Suppressor macrophage treated with lipopolysaccharide for 1 hour (primary cell): Measurements from ENCODE around the gene SFSWAP.
"Not testable (repeated sequence)": the region's sequence is repeated elsewhere in the genome, so short reads cannot be mapped to it uniquely, and the experiment has no call there.

ENCODE experiments used
- DNase-seq, 3 donors: peaks; one replicate each; pipeline ENCODE4 v3.0.0-alpha.2; 2020 to 2022

SFSWAP gene

DNA sequence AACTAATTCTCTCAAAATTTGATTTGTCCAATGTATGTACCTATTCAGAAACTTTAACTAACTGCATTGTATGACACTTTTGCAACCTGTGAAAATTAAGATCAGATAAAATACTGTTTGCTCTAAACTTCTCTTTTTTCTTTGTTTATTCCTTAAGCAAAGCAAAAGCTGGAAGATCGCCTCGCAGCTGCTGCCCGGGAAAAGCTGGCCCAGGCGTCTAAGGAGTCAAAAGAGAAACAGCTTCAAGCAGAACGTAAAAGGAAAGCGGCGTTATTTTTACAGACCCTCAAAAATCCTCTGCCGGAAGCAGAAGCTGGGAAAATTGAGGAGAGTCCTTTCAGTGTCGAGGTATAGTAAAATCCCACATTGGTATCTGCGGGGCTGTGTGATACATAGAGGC is 55.1 kb downstream of the SFSWAP start:
- no peak for DNase-seq

DNA sequence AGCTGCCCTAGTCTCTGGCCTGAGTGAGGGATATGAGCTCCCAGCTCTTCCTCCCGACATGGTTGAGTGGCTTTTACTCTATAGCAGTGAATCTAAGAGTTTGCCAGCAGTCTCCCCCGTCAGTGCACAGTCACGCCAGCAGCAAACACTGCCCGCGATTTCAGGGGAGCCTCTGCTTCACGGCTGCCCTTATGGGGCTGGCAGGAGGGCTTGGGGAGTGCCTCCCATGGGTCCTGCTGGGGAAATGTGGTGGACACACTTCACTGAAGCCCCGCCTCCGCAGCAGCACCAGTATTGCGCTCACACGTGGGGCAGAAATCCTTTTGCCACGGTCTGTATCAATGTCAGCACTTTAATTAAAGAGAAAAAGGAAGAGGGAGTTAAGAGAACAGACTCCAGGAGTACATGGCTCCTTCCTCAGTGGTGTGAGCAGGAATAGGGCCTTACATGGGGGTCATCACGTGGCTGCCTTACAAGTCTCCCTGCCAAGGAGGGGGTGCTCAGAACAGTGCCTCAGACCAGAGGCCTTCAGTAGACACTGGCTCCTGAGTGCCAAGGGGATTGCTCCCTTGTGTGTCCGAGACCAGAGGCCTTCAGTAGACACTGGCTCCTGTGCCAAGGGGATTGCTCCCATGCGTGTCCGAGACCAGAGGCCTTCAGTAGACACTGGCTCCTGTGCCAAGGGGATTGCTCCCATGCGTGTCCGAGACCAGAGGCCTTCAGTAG is 55.7 kb downstream of the SFSWAP start:
- no peak for DNase-seq

DNA sequence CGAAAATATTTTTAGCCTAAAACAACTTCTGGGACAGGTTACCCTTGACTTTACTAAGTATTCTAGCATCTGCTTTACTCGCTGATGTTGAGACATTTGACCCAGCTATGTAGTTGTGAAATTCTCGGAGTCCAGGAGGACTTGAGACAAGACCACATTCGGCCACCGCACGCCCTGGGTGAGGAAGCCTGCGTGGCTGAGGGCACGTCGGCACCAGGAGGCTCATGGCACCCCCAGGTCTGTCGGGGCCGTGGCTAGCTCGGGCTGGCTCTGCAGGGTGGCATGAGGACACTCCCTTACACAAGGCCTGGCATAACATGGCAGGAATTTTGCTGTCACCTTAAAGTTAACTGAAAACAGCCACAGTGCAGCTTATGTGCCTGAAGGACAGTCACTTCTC is 59.2 kb downstream of the SFSWAP start:
- no peak for DNase-seq

DNA sequence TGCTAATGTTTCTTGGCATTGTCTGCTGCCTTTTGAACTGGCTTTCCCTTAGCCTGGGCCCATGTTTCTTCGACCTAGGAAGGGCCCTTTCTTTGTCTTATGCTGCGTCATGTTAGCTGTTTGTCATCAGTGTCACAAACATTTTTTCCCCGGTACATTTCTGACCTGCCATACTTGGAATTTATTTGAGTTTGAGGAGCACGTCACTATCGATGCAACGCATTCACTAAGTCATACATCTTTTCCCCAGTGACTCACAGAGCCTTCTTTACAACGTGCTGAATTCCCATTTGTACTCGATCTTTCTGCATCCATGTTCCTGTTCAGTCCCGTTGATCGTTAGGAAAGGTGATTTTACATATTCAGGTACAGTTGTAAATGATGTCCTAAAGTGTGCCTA is 61.1 kb downstream of the SFSWAP start:
- DNase-seq: no peak

DNA sequence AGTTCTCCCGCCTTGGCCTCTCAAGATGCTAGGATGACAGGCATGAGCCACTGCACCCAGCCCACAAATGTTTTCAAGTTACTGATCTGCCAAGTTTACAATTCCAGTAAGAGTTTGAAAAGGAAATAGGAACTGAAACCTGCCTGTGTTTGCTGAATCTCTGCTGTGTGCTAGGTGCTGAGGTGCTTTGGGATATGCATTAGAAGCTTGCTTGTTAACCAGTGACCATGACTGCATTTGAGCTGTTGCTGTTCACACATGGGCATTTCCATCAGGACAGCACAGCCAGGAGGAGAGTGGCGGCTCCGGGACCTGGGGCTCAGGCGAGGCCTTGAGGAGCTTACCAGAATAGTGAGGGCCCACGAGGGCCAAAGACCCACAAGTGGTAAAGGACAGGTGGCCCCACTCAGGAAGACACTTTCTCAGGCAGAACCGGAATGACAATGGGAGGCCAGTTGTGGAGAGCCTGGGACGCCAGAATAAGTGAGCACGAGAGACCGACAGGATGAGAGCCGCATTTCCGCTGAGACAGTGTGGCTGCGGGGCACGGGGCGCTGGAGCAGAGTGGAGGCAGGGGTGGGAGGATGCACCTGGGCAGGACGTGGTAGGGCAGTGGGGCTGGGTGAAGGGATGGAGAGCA is 62.8 kb downstream of the SFSWAP start:
- peak; percentile 3 to 33 (median 21) for DNase-seq

DNA sequence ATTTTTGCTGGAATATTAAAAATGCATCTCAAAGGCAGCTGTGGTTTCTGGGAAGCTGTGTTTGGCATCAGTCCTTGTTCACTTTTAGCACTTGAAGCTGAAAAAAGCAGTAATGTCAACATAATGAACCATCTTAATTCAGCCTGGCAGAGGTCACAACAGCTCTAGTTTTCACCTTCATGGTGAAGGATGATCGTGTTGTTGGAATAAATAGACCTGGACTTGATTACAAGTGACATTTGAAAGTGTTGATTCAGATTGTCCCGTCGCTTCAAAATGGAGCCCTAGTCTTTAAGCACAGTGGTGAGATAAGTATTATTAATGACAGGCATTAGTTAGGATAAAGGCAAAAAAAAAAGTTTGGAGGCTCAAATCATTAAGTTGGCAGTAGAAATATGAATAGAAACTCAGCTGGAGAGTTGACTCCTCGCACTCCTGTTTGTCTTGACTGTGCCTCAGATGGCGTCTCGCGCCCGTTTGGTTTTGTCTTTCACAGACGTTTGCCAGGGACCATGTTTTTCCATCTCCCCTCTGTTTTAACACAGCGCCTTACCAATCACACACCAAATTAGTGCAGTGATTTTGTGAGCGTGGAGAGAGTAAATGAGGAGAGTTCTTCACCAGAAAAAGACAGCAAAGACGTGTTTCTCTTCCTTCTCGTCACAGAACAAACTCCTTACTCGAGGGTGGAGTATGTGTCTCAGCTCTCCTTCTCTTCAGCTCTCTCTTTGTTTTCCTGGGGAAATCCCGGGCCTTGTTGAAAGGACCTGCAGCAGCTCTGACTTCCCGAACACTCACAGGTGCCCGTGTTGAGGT is 63.9 kb downstream of the SFSWAP start:
- no peak for DNase-seq

DNA sequence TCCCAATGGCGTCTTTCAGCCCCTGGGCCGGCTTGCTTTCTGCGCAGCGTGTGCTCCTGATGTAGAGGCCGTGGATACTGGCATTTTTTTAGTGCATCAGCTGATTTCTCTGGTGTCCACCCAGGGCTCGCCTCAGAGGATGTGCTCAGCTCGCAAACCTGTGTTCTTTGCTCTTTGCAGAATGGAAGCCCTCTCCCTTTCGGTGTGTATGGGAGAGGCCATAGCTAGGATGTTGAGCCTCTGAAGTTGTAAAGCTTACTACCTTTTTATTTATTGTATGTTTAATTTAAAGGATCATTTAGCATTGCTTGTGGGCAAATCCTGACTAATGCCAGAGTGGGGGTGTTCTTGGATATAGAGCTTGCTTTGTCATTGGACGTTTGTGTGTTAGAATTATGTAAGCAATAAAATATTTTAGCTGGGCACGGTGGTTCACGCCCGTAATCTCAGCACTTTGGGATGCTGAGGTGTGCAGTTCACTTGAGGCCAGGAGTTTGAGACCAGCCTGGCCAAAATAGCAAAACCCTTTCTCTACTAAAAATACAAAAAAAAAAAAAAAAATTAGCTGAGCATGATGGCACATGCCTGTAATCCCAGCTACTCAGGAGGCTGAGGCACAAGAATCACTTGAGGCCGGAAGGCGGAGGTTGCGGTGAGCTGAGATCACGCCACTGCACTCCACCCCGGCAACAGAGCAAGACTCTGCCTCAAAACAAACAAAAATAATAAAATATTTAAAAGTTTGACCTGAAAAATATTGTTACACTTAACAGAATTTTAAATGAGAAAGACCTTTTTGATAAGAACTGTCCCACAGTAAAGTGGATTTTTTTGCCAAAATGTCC is 64.7 kb downstream of the SFSWAP start:
- DNase-seq: no peak

DNA sequence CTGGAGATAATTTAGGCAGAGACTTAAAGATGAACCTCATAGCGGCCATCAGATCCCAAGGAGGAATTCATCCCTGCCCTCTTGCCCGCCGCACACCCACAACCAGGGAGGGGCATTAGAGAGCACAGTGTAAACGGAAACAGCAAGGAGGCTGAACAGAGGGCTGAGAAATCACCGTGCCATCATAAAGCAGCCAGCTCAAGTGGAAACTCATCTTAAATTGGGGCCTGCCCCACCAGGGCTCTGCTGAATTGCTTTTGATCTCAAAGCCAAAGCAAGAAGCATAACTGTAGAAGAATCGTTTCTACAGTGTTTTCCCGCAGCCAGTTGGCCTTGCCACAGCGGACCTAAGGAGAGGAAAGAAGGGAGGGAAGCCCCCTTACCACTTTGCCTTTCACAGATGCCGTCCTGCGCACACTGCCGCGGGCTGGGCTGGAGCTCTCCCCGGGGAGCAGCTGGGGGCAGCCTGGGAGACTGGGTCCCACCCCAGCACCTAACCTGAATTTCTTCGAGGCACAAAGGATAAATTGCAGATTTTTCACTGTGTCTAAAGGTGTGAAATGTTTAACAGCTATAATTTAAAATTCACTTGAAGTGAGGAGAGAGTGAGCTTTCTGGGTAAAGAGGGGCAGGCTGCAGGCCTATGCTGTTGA is 65.5 kb downstream of the SFSWAP start:
- no peak for DNase-seq

DNA sequence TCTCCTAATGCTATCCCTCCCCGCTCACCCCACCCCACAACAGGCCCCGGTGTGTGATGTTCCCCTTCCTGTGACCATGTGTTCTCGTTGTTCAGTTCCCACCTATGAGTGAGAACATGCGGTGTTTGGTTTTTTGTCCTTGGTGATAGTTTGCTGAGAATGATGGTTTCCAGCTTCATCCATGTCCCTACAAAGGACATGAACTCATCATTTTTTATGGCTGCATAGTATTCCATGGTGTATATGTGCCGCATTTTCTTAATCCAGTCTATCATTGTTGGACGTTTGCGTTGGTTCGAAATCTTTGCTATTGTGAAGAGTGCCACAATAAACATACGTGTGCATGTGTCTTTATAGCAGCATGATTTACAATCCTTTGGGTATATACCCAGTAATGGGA is 66.4 kb downstream of the SFSWAP start:
- DNase-seq: not testable (repeated sequence)

DNA sequence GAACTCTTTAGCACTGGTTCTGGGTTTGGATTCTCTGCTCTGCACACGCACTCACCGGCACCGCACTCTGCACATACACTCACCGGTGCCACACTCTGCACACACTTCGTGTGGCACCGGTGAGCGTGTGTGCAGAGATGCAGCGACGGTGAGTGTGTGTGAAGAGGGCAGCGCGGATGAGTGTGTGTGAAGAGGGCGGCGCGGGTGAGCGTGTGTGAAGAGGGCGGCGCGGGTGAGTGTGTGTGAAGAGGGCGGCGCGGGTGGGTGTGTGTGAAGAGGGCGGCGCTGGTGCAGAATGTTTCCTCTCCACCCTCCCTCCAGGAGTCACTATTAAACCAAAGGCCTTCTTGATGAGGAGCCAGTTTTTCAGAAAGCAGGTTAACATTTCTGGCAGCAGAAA is 68.1 kb downstream of the SFSWAP start:
- DNase-seq: no peak

DNA sequence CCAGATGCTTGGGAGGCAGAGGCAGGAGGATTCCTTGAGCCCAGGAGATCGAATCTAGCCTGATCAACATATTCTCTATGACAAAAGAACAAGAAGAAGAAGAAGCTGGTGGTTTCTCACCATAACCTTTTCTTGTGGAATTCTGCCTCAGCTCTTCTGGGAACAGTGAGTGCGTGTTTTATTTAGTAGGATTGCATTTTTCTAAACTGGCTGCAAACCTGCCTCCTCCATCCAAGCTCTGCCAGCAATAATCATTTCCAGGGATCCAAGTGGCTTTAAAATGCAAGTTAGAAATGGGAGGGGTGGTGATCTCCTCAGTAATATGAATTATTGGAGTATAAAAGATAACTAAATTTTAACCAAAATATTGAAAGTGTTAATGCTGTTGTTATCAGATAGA is 71.2 kb downstream of the SFSWAP start:
- no peak for DNase-seq

DNA sequence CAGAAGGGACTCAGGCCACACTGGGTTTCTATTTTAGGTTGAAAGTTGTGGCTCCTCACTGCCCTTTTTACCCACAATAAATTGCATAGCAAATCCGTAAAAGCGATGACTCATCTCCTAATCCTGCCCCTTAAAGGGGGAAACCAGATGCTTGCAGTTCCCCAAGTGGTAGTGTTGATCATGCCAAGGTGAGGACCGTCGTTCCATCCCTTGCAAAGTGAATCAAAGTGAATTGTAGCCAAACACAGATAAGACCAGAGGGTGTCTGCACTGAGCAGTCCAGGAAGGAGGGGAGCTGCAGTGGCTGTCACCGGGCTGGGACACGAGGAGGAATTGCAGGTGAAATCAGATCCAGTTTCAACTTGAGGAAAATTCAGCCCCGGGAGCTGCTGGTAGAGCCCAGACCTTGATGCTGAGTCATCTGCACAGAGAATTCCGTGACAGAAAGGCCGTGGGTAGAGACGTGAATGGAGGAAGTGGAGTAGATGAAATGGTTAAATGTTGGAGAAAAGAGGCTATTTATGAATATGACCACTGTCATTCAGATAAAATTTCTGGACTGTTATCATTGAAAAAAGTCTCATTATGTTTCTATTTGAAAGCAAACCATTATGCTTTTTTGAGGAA is 73.1 kb downstream of the SFSWAP start:
- DNase-seq: peak; percentile 56 to 73 (median 57)

DNA sequence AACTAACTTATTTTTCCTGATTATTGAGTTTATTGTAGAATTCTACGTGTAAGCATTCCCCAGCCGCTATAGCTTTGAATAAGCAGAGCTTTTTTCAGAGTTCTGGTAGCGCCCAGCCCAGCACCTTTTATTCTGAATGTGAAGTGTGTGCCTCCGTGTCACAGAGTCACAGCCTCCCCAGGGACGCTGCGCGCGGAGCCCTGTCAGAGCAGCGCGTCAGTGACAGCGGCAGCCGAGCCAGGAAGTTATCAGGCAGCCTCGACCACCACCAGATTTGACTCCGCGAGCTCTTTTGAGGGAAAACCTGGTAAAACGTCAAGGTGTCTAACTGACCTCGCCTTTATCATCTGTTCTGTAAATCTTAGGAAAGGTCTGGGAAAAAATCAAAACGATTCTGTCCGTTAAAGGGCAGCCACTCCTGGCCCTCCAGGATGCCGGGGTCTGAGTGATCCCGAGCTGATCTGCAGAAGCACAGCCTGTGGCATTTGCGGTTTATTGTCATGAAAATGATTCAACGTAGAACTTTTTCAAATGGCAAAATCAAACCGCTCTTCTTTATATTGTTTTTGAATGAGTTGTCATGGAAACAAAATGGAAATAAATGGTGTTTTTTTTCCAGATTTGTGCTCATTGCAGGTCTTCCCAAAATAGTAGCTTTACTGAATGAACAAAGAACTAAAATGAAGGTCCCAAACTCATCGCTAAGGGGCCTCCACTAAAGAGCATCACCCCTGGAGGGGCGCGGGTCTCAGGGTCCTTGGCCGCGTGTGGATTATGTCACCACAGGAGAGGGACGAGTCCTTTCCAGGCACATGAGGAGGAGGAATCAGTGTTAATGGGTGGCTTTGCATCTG is 74.2 kb downstream of the SFSWAP start:
- no peak for DNase-seq

DNA sequence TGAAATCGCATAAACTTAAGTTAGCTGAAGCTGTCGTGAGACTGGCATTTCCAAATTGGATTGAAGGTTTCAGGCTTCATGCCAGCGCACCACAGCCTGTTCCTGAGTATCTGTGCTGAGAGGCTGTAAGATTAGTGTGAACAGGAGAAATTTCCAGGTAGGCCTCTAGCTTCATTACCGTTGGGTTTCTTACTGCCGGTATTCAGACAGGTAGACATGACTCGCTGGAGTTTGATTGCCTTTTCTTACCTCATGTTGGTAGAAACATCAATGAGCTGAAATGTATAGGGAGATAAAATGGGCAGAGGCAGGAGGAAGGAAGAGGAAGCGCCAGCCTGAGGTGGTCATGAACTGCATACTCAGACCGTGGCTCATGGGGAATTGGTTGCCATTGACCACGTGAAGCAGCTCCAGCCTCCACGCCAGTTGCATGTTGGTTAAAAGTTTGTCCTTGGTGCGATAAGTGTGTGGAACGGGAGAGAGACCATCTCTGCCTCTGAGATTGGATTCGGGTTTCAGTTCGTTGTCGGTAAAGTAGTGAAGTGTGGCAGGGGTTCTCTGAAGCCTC is 75.0 kb downstream of the SFSWAP start:
- no peak for DNase-seq

DNA sequence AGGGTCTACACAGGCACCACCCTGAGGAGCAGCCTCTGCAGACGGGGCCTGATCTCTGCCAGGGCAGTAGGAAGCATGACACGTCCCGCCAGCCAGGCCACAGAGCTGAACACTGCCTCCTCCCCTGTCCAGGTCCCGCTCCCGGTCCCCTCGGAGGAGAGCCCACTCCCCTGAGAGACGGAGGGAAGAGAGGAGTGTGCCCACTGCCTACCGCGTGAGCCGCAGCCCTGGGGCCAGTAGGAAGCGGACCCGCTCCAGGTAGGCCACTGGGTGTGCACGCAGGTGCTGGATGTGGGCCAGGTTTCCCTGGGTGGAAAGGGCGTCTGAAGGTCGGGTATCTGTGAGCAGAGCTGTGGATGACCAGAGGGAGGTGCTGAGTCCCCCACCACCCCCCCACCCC is 75.4 kb downstream of the SFSWAP start:
- DNase-seq: no peak

DNA sequence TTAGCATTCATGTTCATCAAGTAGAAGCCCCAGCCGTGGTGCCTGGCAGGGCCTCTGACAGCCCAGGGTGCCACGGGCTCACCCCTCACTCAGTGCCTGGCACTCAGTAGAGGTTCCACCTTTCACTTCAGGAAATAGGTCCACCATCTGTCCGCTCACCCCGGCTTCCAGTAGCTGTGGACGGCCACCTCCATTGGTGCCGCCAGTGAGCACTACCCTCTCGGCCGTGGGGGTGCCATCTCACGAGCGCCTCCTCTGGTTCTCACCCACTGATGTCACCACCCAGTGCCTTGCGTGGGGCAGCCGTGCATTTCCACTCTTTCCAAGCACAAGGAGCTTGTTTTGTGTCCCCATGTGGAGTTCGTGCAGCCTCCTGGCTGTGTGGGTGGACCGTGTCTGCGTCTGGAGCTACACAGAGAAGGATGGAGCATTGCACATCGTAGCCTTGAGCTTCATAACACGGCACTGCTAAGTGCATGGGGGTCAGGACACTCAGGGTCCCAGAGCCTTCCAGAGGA is 76.3 kb downstream of the SFSWAP start:
- DNase-seq: no peak

DNA sequence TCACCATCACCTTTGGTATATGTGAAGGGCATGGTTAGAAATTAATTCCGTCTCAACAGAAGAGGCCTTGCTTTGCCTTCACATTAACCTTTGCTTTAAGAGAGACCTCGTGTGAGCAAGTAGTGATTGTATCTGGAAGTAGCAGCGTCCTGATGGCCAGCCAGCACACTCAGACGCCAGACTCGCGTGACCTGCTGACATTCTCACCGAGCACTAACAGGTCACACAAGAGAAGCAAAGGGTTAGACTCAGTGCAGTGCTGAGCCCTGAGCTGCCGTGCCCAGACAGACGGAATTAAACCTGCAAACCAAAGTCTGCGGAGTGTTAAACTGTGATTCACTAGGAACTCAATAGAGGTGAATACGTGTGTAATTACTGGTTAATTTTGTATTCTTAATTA is 77.2 kb downstream of the SFSWAP start:
- no peak for DNase-seq

DNA sequence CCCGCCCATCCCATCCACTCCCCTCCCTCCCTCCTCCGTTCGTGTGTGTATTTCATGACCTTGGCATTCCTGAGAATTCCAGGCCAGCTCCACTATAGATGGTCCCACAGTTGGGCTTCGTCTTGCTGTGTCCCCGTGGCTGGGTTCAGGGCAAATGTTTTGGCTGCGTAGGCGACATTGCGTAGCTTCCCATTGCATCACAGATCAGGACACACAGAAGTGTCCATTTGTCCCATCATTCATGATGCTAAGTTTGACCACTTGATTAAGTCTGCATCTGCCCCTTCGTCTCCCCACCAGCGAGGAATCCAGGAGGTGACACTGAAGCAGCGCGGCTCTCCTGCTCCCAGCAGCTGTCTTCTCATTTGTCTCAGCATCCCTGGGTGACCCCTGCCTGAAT is 78.7 kb downstream of the SFSWAP start:
- DNase-seq: no peak

DNA sequence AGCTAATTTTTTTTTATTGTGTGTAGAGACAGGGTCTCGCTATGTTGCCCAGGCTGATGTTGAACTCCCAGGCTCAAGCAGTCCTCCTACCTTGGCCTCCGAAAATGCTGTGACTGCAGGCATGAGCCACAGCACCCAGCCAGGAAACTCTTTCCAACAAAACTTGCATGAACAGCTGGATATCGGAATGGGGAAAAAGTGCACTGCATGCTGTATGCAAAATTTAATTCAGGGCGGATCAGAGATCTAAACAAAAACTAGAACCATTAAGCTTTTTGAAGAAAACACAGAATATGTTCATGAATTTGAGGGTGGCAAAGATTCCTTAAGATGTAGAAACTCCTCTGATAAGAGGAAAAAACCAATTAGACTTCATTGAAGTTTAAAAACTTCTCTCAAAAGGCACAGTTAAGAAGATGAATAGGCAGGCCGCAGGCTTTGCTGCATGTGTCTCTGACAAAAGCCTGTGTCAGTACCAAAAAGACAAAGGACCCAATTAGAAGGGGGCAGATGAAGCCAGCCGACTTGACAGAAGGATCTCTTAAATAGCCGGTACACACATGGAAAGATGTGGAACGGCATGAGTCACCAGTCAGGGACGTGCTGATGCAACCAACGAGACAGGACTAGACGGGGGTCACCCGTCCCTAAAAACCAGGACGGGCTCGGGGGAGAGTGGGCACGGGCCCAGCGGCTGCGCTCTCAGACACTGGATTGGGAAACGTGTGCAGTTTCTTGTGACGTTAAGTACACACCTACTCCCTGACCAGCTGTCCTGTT is 82.5 kb downstream of the SFSWAP start:
- DNase-seq: no peak

DNA sequence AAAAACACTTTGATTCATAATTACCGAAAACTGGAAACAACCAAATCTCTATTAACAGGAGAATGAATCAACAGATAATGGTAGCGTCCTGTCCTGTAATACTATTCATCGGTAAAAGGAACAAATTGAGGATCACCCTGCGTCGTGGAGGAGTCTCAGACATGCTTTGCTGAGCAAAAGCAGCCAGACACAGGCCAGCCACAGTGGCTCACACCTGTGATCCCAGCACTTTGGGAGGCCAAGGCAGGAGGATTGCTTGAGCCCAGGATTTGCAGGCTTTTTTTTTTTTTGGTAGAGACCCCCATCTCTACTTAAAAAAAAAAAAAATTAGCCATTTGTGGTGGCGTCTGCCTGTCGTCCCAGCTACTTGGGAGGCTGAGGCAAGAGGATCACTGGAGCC is 83.2 kb downstream of the SFSWAP start:
- DNase-seq: no peak
